ENCODE data around the gene TENM4.

TENM4 gene

GRCh38 chr11:78804991-78805390, 635.8 kb downstream of the TENM4 start:
- no peak for TF ChIP-seq YY1 (IDR thresholded peaks at IDR 0.05; ENCODE audit: low read depth)

- TF ChIP-seq TCF12 (IDR thresholded peaks at IDR 0.05; ENCODE audit: low read depth) (no peak), TEAD4 (IDR thresholded peaks at IDR 0.05) (no peak), CREB1 (IDR thresholded peaks at IDR 0.05; ENCODE audit: low read depth) (no peak), CEBPB (IDR thresholded peaks at IDR 0.05) (no peak), EP300 (IDR thresholded peaks at IDR 0.05; ENCODE audit: borderline replicate concordance) (no peak), USF1 (IDR thresholded peaks at IDR 0.05) (no peak), YY1 (IDR thresholded peaks at IDR 0.05; ENCODE audit: low read depth) (no peak), NFIC (IDR thresholded peaks at IDR 0.05) (no peak), ZBTB7A (IDR thresholded peaks at IDR 0.05; ENCODE audit: low read depth) (no peak), TAF1 (IDR thresholded peaks at IDR 0.05; ENCODE audit: low read depth) (no peak), MAX (IDR thresholded peaks at IDR 0.05) (no peak), RAD21 (IDR thresholded peaks at IDR 0.05; ENCODE audit: low read depth) (no peak), FOXM1 (IDR thresholded peaks at IDR 0.05; ENCODE audit: borderline replicate concordance, low read depth) (no peak), REST (IDR thresholded peaks at IDR 0.05; ENCODE audit: low read depth) (no peak), EGR1 (IDR thresholded peaks at IDR 0.05) (no peak)
These were observed 636.8 kb downstream of the TENM4 start for GRCh38 chr11:78803995-78804394.

- no peak for TF ChIP-seq REST (IDR thresholded peaks at IDR 0.05; ENCODE audit: low read depth)
- no peak for TF ChIP-seq USF1 (IDR thresholded peaks at IDR 0.05)
- no peak for TF ChIP-seq CEBPB (IDR thresholded peaks at IDR 0.05)
- no peak for TF ChIP-seq TEAD4 (IDR thresholded peaks at IDR 0.05)
These were observed 638.6 kb downstream of the TENM4 start for GRCh38 chr11:78802058-78802761.

- no peak for TF ChIP-seq EGR1 (IDR thresholded peaks at IDR 0.05)
- no peak for TF ChIP-seq FOXM1 (IDR thresholded peaks at IDR 0.05; ENCODE audit: borderline replicate concordance, low read depth)
- no peak for TF ChIP-seq RAD21 (IDR thresholded peaks at IDR 0.05; ENCODE audit: low read depth)
- TF ChIP-seq ZBTB7A (IDR thresholded peaks at IDR 0.05; ENCODE audit: low read depth), result no peak
- TF ChIP-seq CREB1 (IDR thresholded peaks at IDR 0.05; ENCODE audit: low read depth), result no peak
- no peak for TF ChIP-seq EP300 (IDR thresholded peaks at IDR 0.05; ENCODE audit: borderline replicate concordance)
- TF ChIP-seq NFIC (IDR thresholded peaks at IDR 0.05), result no peak
- no peak for TF ChIP-seq YY1 (IDR thresholded peaks at IDR 0.05; ENCODE audit: low read depth)
- TF ChIP-seq TAF1 (IDR thresholded peaks at IDR 0.05; ENCODE audit: low read depth), result no peak
- no peak for TF ChIP-seq USF1 (IDR thresholded peaks at IDR 0.05)
- TF ChIP-seq MAX (IDR thresholded peaks at IDR 0.05), result no peak
These were observed 639.5 kb downstream of the TENM4 start for GRCh38 chr11:78801161-78801884.

- no peak for TF ChIP-seq EGR1 (IDR thresholded peaks at IDR 0.05)
- no peak for TF ChIP-seq ZBTB7A (IDR thresholded peaks at IDR 0.05; ENCODE audit: low read depth)
- TF ChIP-seq YY1 (IDR thresholded peaks at IDR 0.05; ENCODE audit: low read depth), result no peak
- no peak for TF ChIP-seq NFIC (IDR thresholded peaks at IDR 0.05)
- no peak for TF ChIP-seq TEAD4 (IDR thresholded peaks at IDR 0.05)
- no peak for TF ChIP-seq TCF12 (IDR thresholded peaks at IDR 0.05; ENCODE audit: low read depth)
- no peak for TF ChIP-seq USF1 (IDR thresholded peaks at IDR 0.05)
- TF ChIP-seq REST (IDR thresholded peaks at IDR 0.05; ENCODE audit: low read depth), result no peak
- TF ChIP-seq RAD21 (IDR thresholded peaks at IDR 0.05; ENCODE audit: low read depth), result no peak
- no peak for TF ChIP-seq EP300 (IDR thresholded peaks at IDR 0.05; ENCODE audit: borderline replicate concordance)
- no peak for TF ChIP-seq FOXM1 (IDR thresholded peaks at IDR 0.05; ENCODE audit: borderline replicate concordance, low read depth)
- TF ChIP-seq CEBPB (IDR thresholded peaks at IDR 0.05), result no peak
These were observed 640.1 kb downstream of the TENM4 start for GRCh38 chr11:78800756-78801155.

Data from Ishikawa (cell line).